ENCODE data around the gene ANKS1B. TPM values are rescaled to one million over a fixed set of nuclear protein-coding genes. Genes with fewer than 3 reads are reported as not detected.

ANKS1B gene
- total RNA-seq, 6 experiments from 2014 or later: 0.31 to 0.66 (median 0.37) TPM

DNA sequence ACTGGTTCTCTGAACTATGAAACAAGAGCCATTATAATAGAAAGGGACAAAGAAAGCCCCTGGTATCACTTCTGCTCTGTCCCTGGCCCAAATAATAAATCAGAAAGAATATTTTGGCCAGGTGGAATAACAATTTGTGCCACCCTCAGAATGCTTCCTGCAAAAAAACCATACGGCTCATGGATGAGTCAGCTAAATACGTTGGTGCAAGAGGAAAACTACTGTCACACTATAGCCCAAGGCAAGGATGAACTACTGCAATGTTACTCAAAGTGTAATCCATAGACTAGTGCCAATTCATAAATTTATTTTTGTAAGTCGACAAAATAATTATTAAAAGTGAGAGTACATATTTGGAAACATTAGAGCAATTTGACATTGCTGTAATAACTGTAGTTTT lies 68.2 kb downstream of the ANKS1B start:
- Mint-ChIP-seq H3K4me3 (no peak overlapping the region), H3K27me3 (ENCODE audit: insufficient read depth) (no peaks in the 10 kb centered on the region), H3K36me3 (ENCODE audit: low read depth) (no peaks in the 10 kb centered on the region), H3K4me1 (ENCODE audit: low read depth) (peaks cover 48% of the 10 kb centered on the region), H3K27ac (peak overlapping the region; percentile 94), H3K9me3 (no peaks in the 10 kb centered on the region)
- peak; percentile 26 for DNase-seq
- TF ChIP-seq, protein P1, sequence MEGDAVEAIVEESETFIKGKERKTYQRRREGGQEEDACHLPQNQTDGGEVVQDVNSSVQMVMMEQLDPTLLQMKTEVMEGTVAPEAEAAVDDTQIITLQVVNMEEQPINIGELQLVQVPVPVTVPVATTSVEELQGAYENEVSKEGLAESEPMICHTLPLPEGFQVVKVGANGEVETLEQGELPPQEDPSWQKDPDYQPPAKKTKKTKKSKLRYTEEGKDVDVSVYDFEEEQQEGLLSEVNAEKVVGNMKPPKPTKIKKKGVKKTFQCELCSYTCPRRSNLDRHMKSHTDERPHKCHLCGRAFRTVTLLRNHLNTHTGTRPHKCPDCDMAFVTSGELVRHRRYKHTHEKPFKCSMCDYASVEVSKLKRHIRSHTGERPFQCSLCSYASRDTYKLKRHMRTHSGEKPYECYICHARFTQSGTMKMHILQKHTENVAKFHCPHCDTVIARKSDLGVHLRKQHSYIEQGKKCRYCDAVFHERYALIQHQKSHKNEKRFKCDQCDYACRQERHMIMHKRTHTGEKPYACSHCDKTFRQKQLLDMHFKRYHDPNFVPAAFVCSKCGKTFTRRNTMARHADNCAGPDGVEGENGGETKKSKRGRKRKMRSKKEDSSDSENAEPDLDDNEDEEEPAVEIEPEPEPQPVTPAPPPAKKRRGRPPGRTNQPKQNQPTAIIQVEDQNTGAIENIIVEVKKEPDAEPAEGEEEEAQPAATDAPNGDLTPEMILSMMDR (IDR thresholded peaks at IDR 0.05): no peak

GRCh38 chr12:99915251-99916082 lies 69.3 kb downstream of the ANKS1B start:
- H3K36me3 Mint-ChIP-seq (ENCODE audit: low read depth): no peaks in the 10 kb centered on the region
- peak; percentile 85 for DNase-seq
- peak overlapping the region; percentile 94 for H3K27ac Mint-ChIP-seq
- peaks cover 59% of the 10 kb centered on the region for H3K4me1 Mint-ChIP-seq (ENCODE audit: low read depth)
- H3K9me3 Mint-ChIP-seq: no peaks in the 10 kb centered on the region
- TF ChIP-seq, protein P1 (IDR thresholded peaks at IDR 0.05): no peak
- no peaks in the 10 kb centered on the region for H3K27me3 Mint-ChIP-seq (ENCODE audit: insufficient read depth)
- H3K4me3 Mint-ChIP-seq: peak overlapping the region; percentile 32; the same call in 1 of the 2 replicates

DNA sequence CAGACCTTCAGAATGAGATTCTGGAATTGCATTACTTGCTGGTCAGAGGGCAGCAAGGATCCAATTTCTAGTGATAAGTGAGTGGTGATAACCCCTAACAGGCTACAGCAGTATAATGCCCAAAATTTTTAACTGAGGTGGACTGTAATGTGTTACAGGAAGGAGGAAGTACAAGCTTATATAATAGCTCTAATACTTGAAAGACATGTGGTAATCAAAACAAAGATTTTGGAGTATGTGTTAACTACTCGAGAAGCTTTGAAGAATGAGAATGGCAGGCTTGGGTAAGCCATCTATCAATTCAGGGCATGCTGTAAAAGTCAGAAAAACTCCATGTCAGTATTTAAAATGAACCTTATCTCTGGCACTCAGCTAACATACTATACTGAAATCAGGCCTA lies 70.5 kb downstream of the ANKS1B start:
- TF ChIP-seq, protein P1 (IDR thresholded peaks at IDR 0.05): no peak
- Mint-ChIP-seq H3K27me3 (ENCODE audit: insufficient read depth) (no peaks in the 10 kb centered on the region), H3K4me3 (no peak overlapping the region; the same call in 1 of the 2 replicates), H3K4me1 (ENCODE audit: low read depth) (peaks cover 70% of the 10 kb centered on the region), H3K9me3 (no peaks in the 10 kb centered on the region), H3K27ac (peak overlapping the region; percentile 94), H3K36me3 (ENCODE audit: low read depth) (no peaks in the 10 kb centered on the region)
- no peak for DNase-seq

GRCh38 chr12:99911967-99912366 lies 72.8 kb downstream of the ANKS1B start:
- Mint-ChIP-seq H3K27ac (peak overlapping the region; percentile 65), H3K4me3 (peak overlapping the region; percentile 53), H3K4me1 (ENCODE audit: low read depth) (peaks cover 79% of the 10 kb centered on the region), H3K27me3 (ENCODE audit: insufficient read depth) (no peaks in the 10 kb centered on the region), H3K36me3 (ENCODE audit: low read depth) (no peaks in the 10 kb centered on the region), H3K9me3 (no peaks in the 10 kb centered on the region)
- DNase-seq: peak; percentile 4
- TF ChIP-seq, protein P1 (IDR thresholded peaks at IDR 0.05): no peak

DNA sequence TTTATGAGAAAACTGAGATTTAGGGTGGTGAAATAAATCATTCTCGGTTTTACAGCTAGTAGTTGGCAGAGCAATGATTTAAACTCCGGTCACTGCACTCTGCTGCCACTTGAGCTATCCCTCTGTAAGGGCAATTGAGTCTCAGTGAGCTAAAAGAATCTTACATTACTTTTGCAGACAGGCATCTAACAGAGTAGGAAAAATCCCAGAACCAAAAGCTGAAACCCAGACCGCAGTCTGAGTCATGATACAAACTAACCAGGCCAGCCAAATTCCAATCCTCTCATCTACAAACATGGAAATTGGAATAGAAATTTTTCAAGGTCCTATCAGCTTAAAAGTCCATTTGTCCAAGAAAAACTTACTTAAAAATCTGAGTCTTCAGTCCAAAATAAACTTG lies 73.7 kb downstream of the ANKS1B start:
- TF ChIP-seq, protein P1 (IDR thresholded peaks at IDR 0.05): no peak
- H3K4me1 Mint-ChIP-seq (ENCODE audit: low read depth): peaks cover 76% of the 10 kb centered on the region
- peak overlapping the region; percentile 53; the same call in 1 of the 2 replicates for H3K4me3 Mint-ChIP-seq
- H3K9me3 Mint-ChIP-seq: no peaks in the 10 kb centered on the region
- DNase-seq: peak; percentile 90
- no peaks in the 10 kb centered on the region for H3K36me3 Mint-ChIP-seq (ENCODE audit: low read depth)
- H3K27me3 Mint-ChIP-seq (ENCODE audit: insufficient read depth): no peaks in the 10 kb centered on the region
- peak overlapping the region; percentile 65 for H3K27ac Mint-ChIP-seq
